Embryonic facial prominence (tissue), 1 donor: ENCODE data around the gene PRKAR1A.

Experiments used
- DNase-seq: peaks from one replicate; pipeline ENCODE4 v3.0.0-alpha.2; 2016; ENCODE audit errors: extremely low spot score

The PRKAR1A gene

GRCh38 chr17:68542698-68543463, 30.7 kb downstream of the PRKAR1A start:
- DNase-seq, result no peak

DNA sequence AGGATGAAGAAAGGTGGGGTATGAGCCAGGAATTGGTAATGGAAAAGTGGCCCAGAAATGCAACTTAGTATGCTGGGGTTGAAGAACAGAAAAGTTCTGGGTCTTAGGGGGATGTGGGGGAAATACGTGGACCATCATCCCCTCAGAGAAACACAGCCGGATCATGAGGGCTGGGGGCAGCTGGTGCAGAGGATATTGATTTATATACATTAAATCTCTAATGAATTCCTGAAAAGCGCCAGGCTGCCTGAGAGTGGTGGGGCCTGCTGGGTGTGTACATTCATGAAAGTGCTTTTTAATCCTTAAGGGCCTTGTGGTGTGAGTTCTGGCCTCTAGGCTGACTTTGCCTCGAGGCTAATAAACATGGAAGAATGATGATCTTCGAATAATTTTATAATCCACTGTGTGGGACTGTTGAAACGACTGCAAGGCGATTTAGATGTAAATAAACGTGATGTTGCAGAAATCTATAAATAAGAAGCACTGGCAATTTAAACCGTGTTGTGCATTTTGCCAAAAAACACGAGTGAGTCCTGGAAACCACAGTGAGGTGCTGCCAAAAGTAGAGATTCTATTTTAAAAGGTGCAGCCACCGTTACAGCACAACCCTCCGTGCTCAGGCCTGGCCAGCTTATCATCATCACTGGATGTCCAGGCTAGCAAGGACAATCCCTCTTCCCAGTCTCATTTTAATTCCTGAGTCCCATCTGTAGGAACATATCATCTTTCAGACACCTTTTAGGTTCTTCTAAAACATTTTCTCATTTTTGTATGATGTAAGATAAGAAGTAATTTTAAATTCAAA, 32.1 kb downstream of the PRKAR1A start:
- DNase-seq, result no peak

- DNase-seq, result no peak
Measured at GRCh38 chr17:68556551-68556950, 44.3 kb downstream of the PRKAR1A start.

DNA sequence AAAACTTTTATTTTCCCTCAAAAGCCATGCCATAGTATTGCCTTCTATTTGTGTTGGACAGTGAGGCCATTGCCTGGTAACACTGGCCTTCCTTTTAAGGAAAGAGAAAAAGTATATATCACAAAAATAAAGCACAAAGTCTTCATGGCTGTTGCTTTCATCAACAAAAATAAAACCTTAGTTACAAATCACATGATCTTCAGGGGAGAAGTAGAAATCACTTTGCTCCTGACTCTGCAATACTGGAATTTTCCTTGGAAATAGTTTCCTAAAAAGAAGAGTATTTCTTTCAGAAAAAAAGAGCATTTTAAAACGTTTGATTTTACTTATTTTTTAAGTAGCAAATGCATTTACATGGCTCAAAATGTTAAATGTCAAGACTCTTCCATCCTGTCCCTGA, 47.1 kb downstream of the PRKAR1A start:
- no peak for DNase-seq

DNA sequence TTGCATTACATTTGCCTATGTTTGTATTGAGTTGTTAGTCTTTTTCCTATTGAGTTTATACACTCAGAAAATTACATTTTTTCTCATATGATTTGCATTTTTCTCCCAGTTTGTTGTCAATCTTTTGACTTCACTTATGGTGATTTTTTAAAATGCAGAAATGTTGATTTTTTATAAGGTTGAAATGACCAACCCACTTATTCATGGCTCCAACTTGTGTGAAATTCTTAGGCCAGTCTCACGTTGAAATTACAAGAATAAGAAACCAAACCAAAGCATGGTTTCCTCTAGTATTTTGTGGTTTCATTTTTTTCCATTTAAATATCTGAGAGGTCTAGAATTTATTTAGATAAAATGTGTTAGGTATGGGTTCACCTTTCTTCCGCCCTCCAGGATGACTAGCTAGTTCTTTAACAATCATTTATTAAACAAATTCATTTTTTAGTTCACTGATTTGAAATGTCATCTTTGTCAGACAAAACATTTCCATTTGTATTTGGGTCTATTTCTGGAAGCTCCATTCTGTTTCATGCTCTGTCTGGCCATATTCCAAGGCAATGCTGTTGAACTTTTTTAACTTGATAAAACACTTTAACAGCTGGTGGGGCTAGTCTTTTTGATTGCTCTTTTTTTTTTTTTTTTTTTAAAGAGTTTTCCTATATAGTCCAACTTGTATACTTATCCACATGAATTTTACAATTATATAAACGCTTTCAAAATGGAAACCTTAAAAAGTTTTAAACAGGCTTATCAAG, 48.9 kb downstream of the PRKAR1A start:
- no peak for DNase-seq

GRCh38 chr17:68562736-68563135, 50.5 kb downstream of the PRKAR1A start:
- no peak for DNase-seq

GRCh38 chr17:68564415-68565111, 52.3 kb downstream of the PRKAR1A start:
- no peak for DNase-seq

GRCh38 chr17:68565661-68566441, 53.6 kb downstream of the PRKAR1A start:
- no peak for DNase-seq

DNA sequence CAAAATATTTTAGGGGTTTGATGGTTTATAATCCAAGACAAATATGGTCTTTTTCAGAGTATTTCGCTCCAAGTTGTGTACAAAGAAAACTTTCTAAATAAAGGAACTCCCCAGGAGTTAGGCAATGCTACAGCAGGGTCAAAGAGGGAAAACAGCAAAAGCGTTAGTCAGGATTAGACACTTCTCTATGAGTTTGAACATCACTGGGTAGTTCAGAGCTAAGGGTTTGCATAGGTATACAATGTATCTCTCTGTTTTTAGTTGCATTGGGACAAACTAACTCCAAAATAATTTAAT, 54.2 kb downstream of the PRKAR1A start:
- DNase-seq, result no peak

GRCh38 chr17:68567035-68567434, 54.8 kb downstream of the PRKAR1A start:
- no peak for DNase-seq

GRCh38 chr17:68567581-68567980, 55.4 kb downstream of the PRKAR1A start:
- DNase-seq, result no peak

DNA sequence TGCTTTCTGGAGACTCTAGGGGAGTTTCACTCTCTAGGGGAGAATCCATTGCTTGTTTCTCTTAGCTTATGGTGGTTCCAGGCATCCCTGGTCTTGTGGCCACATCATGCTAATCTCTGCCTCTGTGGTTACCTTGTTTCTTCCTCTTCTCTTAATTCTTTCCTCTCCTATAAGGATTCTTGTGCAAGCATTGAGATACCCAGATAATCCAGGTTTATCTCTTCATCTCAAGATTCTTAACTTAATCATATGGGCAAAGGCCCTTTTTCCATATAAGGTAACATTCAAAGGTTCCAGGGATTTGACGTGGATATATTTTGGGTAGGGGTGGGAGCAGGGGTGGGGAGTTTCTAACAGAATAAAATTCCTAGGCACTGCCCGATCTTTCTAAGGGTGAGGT, 56.4 kb downstream of the PRKAR1A start:
- DNase-seq, result no peak

DNA sequence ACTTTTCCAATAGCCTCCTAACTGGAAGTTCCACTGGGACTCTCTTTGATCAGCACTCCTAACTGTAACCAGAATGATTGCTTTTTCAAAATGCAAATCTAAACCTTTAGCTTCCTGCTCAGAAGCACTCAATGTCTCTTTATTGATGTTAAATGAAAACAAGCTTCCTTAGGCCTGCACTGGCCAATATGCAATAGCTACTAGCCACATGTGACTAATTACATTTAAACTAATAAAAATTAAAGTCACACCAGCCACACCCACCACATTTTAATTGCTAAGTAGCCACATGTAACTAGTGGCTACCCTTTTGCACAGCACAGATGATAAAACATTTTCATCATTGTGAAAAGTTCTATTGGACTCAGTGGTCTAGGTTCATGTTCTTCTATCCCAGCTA, 57.1 kb downstream of the PRKAR1A start:
- no peak for DNase-seq

DNA sequence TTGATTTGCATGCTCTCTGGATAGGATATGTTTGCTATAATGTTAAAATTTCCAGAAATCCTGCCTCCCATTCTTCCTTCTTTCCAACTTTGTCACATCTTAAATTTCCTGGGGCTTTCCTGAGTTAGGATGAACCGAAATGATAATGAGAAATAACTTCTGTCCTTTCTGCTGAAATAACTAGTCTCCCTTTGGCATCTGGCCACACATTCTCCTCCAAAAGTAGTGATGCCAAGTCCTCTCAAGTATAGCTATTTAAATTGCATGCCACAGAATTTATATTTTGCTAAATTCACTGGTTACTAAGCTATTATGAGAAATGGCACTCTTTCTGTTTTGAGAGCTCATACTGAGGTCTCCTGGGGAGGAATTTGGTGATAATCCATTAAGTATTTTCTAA, 58.3 kb downstream of the PRKAR1A start:
- DNase-seq, result no peak

DNA sequence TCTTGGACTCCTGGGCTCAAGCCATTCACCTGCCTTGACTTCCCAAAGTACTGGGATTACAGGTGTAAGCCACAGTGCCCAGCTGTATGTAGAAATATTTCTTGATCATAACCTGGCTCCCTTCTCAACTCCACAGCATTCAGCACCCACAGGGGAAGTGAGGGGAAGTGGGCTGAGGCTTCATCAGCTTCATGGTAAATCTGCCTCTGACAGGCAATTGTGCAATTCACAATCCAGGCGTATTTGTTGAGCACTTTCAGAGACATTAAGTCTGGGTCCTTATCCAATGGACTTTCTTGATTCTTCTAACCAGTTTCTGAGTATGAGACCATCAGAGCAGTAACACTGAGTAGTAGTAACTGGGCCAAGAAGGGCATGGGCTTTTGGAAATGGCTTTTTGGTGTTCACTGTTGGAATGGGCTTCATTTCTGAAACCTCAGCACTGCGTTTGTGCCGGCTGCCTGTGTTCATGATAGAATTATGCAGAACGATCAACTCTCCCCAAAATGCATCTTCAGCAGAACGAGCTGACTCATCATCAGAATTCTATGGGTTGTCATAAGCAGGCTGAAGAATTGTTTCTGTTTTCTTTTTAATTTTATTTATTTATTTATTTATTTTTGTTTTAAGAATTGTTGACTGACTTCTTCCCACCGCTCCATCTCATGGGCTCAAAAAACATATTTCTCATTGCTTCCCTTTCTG, 60.1 kb downstream of the PRKAR1A start:
- no peak for DNase-seq

GRCh38 chr17:68573338-68573737, 61.1 kb downstream of the PRKAR1A start:
- DNase-seq, result no peak

- no peak for DNase-seq
Measured at GRCh38 chr17:68576137-68576536, 63.9 kb downstream of the PRKAR1A start.

- DNase-seq, result no peak
Measured at GRCh38 chr17:68576811-68577496, 64.7 kb downstream of the PRKAR1A start.

DNA sequence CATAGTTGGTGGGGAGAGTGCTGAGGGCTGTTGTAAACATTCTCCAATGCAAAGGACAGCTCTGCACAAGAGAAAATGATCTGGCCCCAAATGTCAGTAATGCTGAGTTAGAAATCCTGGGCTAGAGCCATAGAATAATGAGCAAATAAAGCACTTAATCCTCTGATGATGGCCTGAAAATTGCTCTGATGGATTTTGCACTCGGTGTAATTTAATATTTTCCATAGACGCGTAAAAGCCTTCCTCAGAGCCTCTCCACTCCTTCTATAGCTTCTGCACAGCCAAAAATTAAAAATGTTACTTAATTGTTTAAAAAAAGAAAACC, 65.2 kb downstream of the PRKAR1A start:
- no peak for DNase-seq

- DNase-seq, result no peak
Measured at GRCh38 chr17:68578236-68578635, 66.0 kb downstream of the PRKAR1A start.
